H9 (cell line): ENCODE measurements around the gene INTS7. TPM values are rescaled to one million over a fixed set of nuclear protein-coding genes. Genes with fewer than 3 reads are reported as not detected.

Experiments
- DNase-seq: peaks from one replicate; pipeline ENCODE4 v3.0.0-alpha.2; 2017
- H2AFZ ChIP-seq: one replicate; pipeline ENCODE4 v1.6.1; 2013; ENCODE audit warnings: mild to moderate bottlenecking, low read length, control low read depth, moderate library complexity
- H2AK5ac ChIP-seq: 2 replicates; pipeline ENCODE4 v1.6.1; 2013; ENCODE audit warnings: low read length, control low read depth, mixed read lengths; ENCODE audit not compliant: insufficient read length
- H2BK120ac ChIP-seq: one replicate; pipeline ENCODE4 v1.6.1; 2013; ENCODE audit warnings: low read depth, mild to moderate bottlenecking, low read length, control low read depth, inconsistent platforms; ENCODE audit not compliant: poor library complexity, severe bottlenecking
- H2BK12ac ChIP-seq: 2 replicates; pipeline ENCODE4 v1.6.1; 2013; ENCODE audit warnings: low read length, control low read depth, mixed read lengths, low read depth; ENCODE audit not compliant: insufficient read length
- H2BK15ac ChIP-seq: 2 replicates; pipeline ENCODE4 v1.6.1; 2013; ENCODE audit warnings: low read depth, low read length, control low read depth
- H2BK20ac ChIP-seq: one replicate; pipeline ENCODE4 v1.6.1; 2013; ENCODE audit warnings: low read depth, mild to moderate bottlenecking, low read length, control low read depth, inconsistent platforms; ENCODE audit not compliant: poor library complexity, severe bottlenecking
- H2BK5ac ChIP-seq: 2 replicates; pipeline ENCODE4 v1.6.1; 2013; ENCODE audit warnings: low read length, control low read depth, mixed read lengths; ENCODE audit not compliant: insufficient read length
- H3K14ac ChIP-seq: 2 replicates; pipeline ENCODE4 v1.6.1; 2013; ENCODE audit warnings: low read length, control low read depth; ENCODE audit not compliant: insufficient read depth
- H3K18ac ChIP-seq: 2 replicates; pipeline ENCODE4 v1.6.1; 2013; ENCODE audit warnings: low read depth, mild to moderate bottlenecking, mixed read lengths, low read length, control low read depth; ENCODE audit not compliant: insufficient read length
- H3K23ac ChIP-seq: 2 replicates; pipeline ENCODE4 v1.6.1; 2013; ENCODE audit warnings: low read length, control low read depth, mixed read lengths, low read depth; ENCODE audit not compliant: insufficient read length
- H3K23me2 ChIP-seq: 2 replicates; pipeline ENCODE4 v1.6.1; 2013; ENCODE audit warnings: low read depth, mild to moderate bottlenecking, mixed read lengths, low read length, control low read depth; ENCODE audit not compliant: insufficient read length, poor library complexity, severe bottlenecking
- H3K27ac ChIP-seq: 2 replicates; pipeline ENCODE4 v1.5.1; 2013; ENCODE audit warnings: low read length, control low read depth, mixed read lengths, low read depth; ENCODE audit not compliant: insufficient read length
- H3K27me3 ChIP-seq: 2 replicates; pipeline ENCODE4 v1.6.1; 2013; ENCODE audit warnings: low read length, control low read depth, inconsistent platforms; ENCODE audit not compliant: insufficient read depth
- H3K4ac ChIP-seq: 2 replicates; pipeline ENCODE4 v1.6.1; 2013; ENCODE audit warnings: low read depth, mild to moderate bottlenecking, control low read depth, inconsistent platforms, low read length, moderate library complexity
- H3K4me1 ChIP-seq: 2 replicates; pipeline ENCODE4 v1.6.1; 2013; ENCODE audit warnings: low read length, control low read depth, inconsistent platforms; ENCODE audit not compliant: insufficient read depth
- H3K4me2 ChIP-seq: 2 replicates; pipeline ENCODE4 v1.6.1; 2013; ENCODE audit warnings: low read length, control low read depth, mixed read lengths; ENCODE audit not compliant: insufficient read length, insufficient read depth
- H3K56ac ChIP-seq: 2 replicates; pipeline ENCODE4 v1.6.1; 2013; ENCODE audit warnings: low read depth, mild to moderate bottlenecking, mixed read lengths, low read length, control low read depth; ENCODE audit not compliant: insufficient read length
- H3K79me1 ChIP-seq: 2 replicates; pipeline ENCODE4 v1.6.1; 2013; ENCODE audit warnings: low read depth, mild to moderate bottlenecking, moderate library complexity, low read length, control low read depth, inconsistent platforms; ENCODE audit not compliant: insufficient read depth, poor library complexity, severe bottlenecking
- H3K79me2 ChIP-seq: 2 replicates; pipeline ENCODE4 v1.6.1; 2013; ENCODE audit warnings: low read length, control low read depth, inconsistent platforms; ENCODE audit not compliant: insufficient read depth
- H3K9ac ChIP-seq: 2 replicates; pipeline ENCODE4 v1.6.1; 2013; ENCODE audit warnings: low read length, control low read depth, mixed read lengths; ENCODE audit not compliant: insufficient read length; ENCODE audit errors: extremely low read depth
- H3K9me3 ChIP-seq: one replicate; pipeline ENCODE4 v1.6.1; 2013; ENCODE audit warnings: low read depth, low read length, inconsistent platforms; ENCODE audit not compliant: control insufficient read depth
- H3T11ph ChIP-seq: one replicate; pipeline ENCODE4 v1.6.1; 2013; ENCODE audit warnings: mild to moderate bottlenecking, low read length, control low read depth, inconsistent platforms
- H4K20me1 ChIP-seq: one replicate; pipeline ENCODE4 v1.6.1; 2013; ENCODE audit not compliant: control insufficient read depth, insufficient read length, insufficient read depth
- H4K5ac ChIP-seq: 2 replicates; pipeline ENCODE4 v1.6.1; 2013; ENCODE audit warnings: low read depth, mild to moderate bottlenecking, mixed read lengths, low read length, control low read depth; ENCODE audit not compliant: insufficient read length
- H4K8ac ChIP-seq: replicated peaks from 2 replicates; pipeline ENCODE4 v1.6.1; 2013; ENCODE audit warnings: low read length, control low read depth, mixed read lengths, low read depth; ENCODE audit not compliant: insufficient read length
- H4K91ac ChIP-seq: 2 replicates; pipeline ENCODE4 v1.6.1; 2013; ENCODE audit warnings: low read depth, mild to moderate bottlenecking, moderate library complexity, mixed read lengths, low read length, control low read depth; ENCODE audit not compliant: insufficient read length
- H3K27ac Mint-ChIP-seq, 3 experiments: 2 replicates in 2 of 3; 3 replicates in 1 of 3; pipeline ENCODE4 v1.8.0; 2020 to 2021; ENCODE audit warnings: mixed read lengths in 3 of 3, mild to moderate bottlenecking in 1 of 3, moderate library complexity in 1 of 3
- H3K27me3 Mint-ChIP-seq: 2 replicates; pipeline ENCODE4 v1.8.0; 2021; ENCODE audit warnings: low read depth, mild to moderate bottlenecking, moderate library complexity, mixed read lengths
- H3K36me3 Mint-ChIP-seq, 3 experiments: 2 replicates in 2 of 3; 3 replicates in 1 of 3; pipeline ENCODE4 v1.8.0; 2020 to 2021; ENCODE audit warnings: low read depth in 3 of 3, mixed read lengths in 3 of 3; ENCODE audit not compliant: insufficient read depth in 1 of 3
- H3K4me1 Mint-ChIP-seq, 2 experiments: 2 replicates each; pipeline ENCODE4 v1.8.0; 2020; ENCODE audit warnings: mixed read lengths in 2 of 2
- H3K4me3 Mint-ChIP-seq, 2 experiments: 2 replicates in 1 of 2; 3 replicates in 1 of 2; pipeline ENCODE4 v1.8.0; 2020 to 2021; ENCODE audit warnings: mild to moderate bottlenecking in 2 of 2, mixed read lengths in 2 of 2, moderate library complexity in 1 of 2
- H3K9me3 Mint-ChIP-seq, 2 experiments: 2 replicates in 1 of 2; 3 replicates in 1 of 2; pipeline ENCODE4 v1.8.0; 2020; ENCODE audit warnings: mild to moderate bottlenecking in 2 of 2, mixed read lengths in 2 of 2, moderate library complexity in 1 of 2
- WGBS: extraction: QIAGEN DNeasy Blood & Tissue Kit; methylation state at CpG from one replicate; pipeline ENCODE4 v1.1.7; 2013; ENCODE audit warnings: missing lambda C conversion rate, low lambda C conversion rate, mixed read lengths; ENCODE audit not compliant: insufficient read length; ENCODE audit errors: extremely low coverage; 5-methylcytosine and 5-hydroxymethylcytosine counted together
- total RNA-seq: library from RNA; stranded (reverse); gene quantifications from 2 replicates; pipeline ENCODE4 v1.2.1, GENCODE V29; 2021
- TF ChIP-seq, protein P1 (sequence below): fragments of 200-600 bp; sonication (generic); conservative IDR thresholded peaks from 3 replicates; pipeline ENCODE4 v1.8.0; 2021; ENCODE audit warnings: antibody characterized with exemption, mild to moderate bottlenecking

Gene INTS7
- total RNA-seq, 1 experiment from 2014 or later = 32.3 TPM

DNA sequence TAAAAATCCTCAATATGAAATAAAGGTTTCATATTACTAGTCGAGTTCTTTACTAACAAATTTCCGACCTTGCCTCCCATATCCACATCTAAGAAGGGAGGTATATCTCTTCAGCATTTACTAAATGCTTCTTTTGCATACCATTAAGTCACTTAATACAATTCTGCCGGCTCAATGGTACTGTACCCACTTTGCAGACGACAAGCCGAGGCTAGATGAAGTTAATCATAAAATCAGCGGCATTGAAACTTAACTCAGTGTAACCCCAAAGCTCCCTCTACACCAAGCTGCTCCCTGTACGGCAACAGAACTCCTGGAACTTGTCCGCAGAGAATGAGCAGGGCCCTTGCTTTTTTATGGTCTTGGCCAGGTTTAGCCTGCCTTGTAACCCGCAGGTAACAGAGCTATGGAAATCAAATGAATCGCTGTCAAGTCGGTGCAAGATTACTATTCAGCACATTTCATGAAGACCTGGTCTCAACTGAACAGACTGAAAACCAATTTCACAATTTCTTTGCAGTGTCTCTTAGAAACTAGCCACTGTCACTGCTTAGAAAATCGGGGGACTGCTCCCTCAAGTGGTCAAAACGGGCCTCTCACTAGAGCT, 738 bp downstream of the INTS7 start:
- Histone ChIP-seq H4K91ac (no peak overlapping the region), H2AFZ (no peak overlapping the region), H3K9me3 (no peaks in the 10 kb centered on the region), H3K4ac (no peak overlapping the region), H3K56ac (no peak overlapping the region), H2BK12ac (no peak overlapping the region), H3K79me1 (no peaks in the 10 kb centered on the region), H2BK20ac (no peak overlapping the region), H3K4me2 (peak overlapping the region; percentile 79), H3K18ac (no peak overlapping the region), H4K8ac (no peak overlapping the region), H3K23ac (no peak overlapping the region), H3K27me3 (no peaks in the 10 kb centered on the region), H3T11ph (no peak overlapping the region), H2BK120ac (no peak overlapping the region), H3K14ac (no peak overlapping the region), H3K4me1 (no peaks in the 10 kb centered on the region), H3K79me2 (peaks cover 21% of the 10 kb centered on the region), H3K23me2 (peaks cover 5% of the 10 kb centered on the region), H2AK5ac (no peak overlapping the region), H3K27ac (no peak overlapping the region), H3K9ac (peak overlapping the region; percentile 44), H2BK15ac (no peak overlapping the region), H2BK5ac (no peak overlapping the region), H4K5ac (no peak overlapping the region), H4K20me1 (no peaks in the 10 kb centered on the region)
- H3K9me3 Mint-ChIP-seq = peaks cover 0 to 3% of the 10 kb centered on the region in 2 experiments; a peak in 1 of 5 replicates
- H3K36me3 Mint-ChIP-seq = peaks cover 14 to 25% (median 20%) of the 10 kb centered on the region in 3 experiments
- no peak for DNase-seq
- TF ChIP-seq, protein P1, sequence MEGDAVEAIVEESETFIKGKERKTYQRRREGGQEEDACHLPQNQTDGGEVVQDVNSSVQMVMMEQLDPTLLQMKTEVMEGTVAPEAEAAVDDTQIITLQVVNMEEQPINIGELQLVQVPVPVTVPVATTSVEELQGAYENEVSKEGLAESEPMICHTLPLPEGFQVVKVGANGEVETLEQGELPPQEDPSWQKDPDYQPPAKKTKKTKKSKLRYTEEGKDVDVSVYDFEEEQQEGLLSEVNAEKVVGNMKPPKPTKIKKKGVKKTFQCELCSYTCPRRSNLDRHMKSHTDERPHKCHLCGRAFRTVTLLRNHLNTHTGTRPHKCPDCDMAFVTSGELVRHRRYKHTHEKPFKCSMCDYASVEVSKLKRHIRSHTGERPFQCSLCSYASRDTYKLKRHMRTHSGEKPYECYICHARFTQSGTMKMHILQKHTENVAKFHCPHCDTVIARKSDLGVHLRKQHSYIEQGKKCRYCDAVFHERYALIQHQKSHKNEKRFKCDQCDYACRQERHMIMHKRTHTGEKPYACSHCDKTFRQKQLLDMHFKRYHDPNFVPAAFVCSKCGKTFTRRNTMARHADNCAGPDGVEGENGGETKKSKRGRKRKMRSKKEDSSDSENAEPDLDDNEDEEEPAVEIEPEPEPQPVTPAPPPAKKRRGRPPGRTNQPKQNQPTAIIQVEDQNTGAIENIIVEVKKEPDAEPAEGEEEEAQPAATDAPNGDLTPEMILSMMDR = no peak
- H3K4me3 Mint-ChIP-seq = peak overlapping the region; percentile 97 to 98
- H3K27me3 Mint-ChIP-seq = no peaks in the 10 kb centered on the region
- H3K27ac Mint-ChIP-seq = peak overlapping the region in 2 of 3 experiments; percentile 99 to 100; a peak in 6 of 7 replicates
- no CpG with 5 or more reads among the region's 13 CpGs for WGBS
- H3K4me1 Mint-ChIP-seq = peaks cover 28 to 32% of the 10 kb centered on the region in 2 experiments
